Activated T-cell treated with anti-CD3 and anti-CD28 coated beads, Interleukin-2, amount 50 U/mL, for 72 hours (primary cell): ENCODE results near the gene PRDX2. TPM values are rescaled to one million over a fixed set of nuclear protein-coding genes. Genes with fewer than 3 reads are reported as not detected.
A peak's percentile ranks its signal among the peaks of the same experiment; 100 is the strongest.
"Not testable (repeated sequence)": the region's sequence is repeated elsewhere in the genome, so short reads cannot be mapped to it uniquely, and the experiment has no call there.

Source experiments
- ATAC-seq, 2 donors: fragments of 150-1000 bp; cut with Tn5 transposase; replicated peaks in 1 of 2; 2 replicates each; pipeline ENCODE4 v1.10.0; 2021; ENCODE audit warnings: moderate library complexity in 2 of 2, mild to moderate bottlenecking in 1 of 2
- DNase-seq, 2 donors: peaks; one replicate each; pipeline ENCODE4 v3.0.0; 2021 to 2022; ENCODE audit warnings: mixed read lengths in 1 of 2
- H3K27ac Mint-ChIP-seq: one replicate; pipeline ENCODE4 v1.8.0; 2022; ENCODE audit warnings: mild to moderate bottlenecking, moderate library complexity, mixed read lengths
- H3K27me3 Mint-ChIP-seq: one replicate; pipeline ENCODE4 v1.8.0; 2022; ENCODE audit warnings: low read depth, mixed read lengths
- H3K36me3 Mint-ChIP-seq, 2 donors: one replicate each; pipeline ENCODE4 v1.8.0; 2022; ENCODE audit warnings: mixed read lengths in 2 of 2, mild to moderate bottlenecking in 1 of 2; ENCODE audit not compliant: insufficient read depth in 2 of 2
- H3K4me1 Mint-ChIP-seq: one replicate; pipeline ENCODE4 v1.8.0; 2022; ENCODE audit warnings: low read depth, mixed read lengths
- H3K4me3 Mint-ChIP-seq, 2 donors: one replicate each; pipeline ENCODE4 v1.8.0; 2022; ENCODE audit warnings: mild to moderate bottlenecking in 2 of 2, mixed read lengths in 2 of 2, moderate library complexity in 2 of 2
- H3K9me3 Mint-ChIP-seq, 2 donors: one replicate each; pipeline ENCODE4 v1.8.0; 2022; ENCODE audit warnings: mixed read lengths in 2 of 2
- total RNA-seq, 2 donors: library from RNA; stranded (reverse); gene quantifications; one replicate each; pipeline ENCODE4 v1.2.3, GENCODE V29; 2022

PRDX2 gene
- total RNA-seq, 2 donors from 2014 or later: 202 to 223 TPM

GRCh38 chr19:12837225-12837624 is 35.6 kb upstream of the PRDX2 start:
- Mint-ChIP-seq H3K27me3 (peaks cover 85% of the 10 kb centered on the region), H3K36me3 (peaks cover 0 to 5% of the 10 kb centered on the region in 2 donors), H3K4me1 (peaks cover 65% of the 10 kb centered on the region), H3K4me3 (peak overlapping the region; percentile 10 to 59), H3K9me3 (no peaks in the 10 kb centered on the region), H3K27ac (no peak overlapping the region)
- peak; percentile 27 to 46 for ATAC-seq
- peak; percentile 18 to 47 for DNase-seq

GRCh38 chr19:12836529-12836863 is 34.9 kb upstream of the PRDX2 start:
- DNase-seq (no peak), ATAC-seq (no peak)
- H3K4me1 Mint-ChIP-seq: peaks cover 64% of the 10 kb centered on the region
- H3K9me3 Mint-ChIP-seq: no peaks in the 10 kb centered on the region
- no peak overlapping the region for H3K27ac Mint-ChIP-seq
- H3K27me3 Mint-ChIP-seq: peaks cover 85% of the 10 kb centered on the region
- H3K36me3 Mint-ChIP-seq: peaks cover 0 to 5% of the 10 kb centered on the region in 2 donors
- peak overlapping the region in 1 of 2 donors; percentile 20 for H3K4me3 Mint-ChIP-seq

GRCh38 chr19:12834976-12835757 is 33.6 kb upstream of the PRDX2 start:
- H3K4me3 Mint-ChIP-seq: peak overlapping the region in 1 of 2 donors; percentile 64
- peak; percentile 47 to 48 for DNase-seq

DNA sequence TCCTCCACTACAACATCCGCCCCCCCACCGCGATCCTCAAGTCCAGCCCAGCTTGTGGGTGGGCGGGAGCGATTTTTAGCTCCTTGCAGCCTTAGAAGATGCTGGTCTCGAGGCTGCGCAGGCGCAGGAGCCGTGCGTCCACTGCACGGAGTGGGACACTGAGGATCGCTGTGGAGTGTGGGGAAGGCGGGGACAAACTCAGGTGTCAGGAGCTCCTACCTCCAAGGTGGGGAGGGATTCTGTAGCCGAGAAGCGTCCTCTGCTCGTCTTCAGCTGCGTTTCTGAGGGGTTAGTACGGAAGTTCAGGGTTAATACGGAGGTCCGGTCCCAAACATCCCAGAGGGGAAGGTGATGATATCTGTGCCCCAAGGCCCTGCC is 33.0 kb upstream of the PRDX2 start, which contains the start of gene RTBDN:
RTBDN (minus strand) TSS at position 14 of the 378 bp plus-strand sequence. CDS start 4,600 bp downstream, outside the sequence.
- Mint-ChIP-seq H3K4me3 (peak within 1 kb of the TSS; percentile 47 to 64), H3K27me3 (peaks cover 85% of the 10 kb centered on the region), H3K27ac (no peak within 1 kb of the TSS), H3K9me3 (no peaks in the 10 kb centered on the region), H3K36me3 (peaks cover 0 to 5% of the 10 kb centered on the region in 2 donors), H3K4me1 (peaks cover 47% of the 10 kb centered on the region)
- ATAC-seq: no peak
- DNase-seq: peak in 1 of 2 donors; percentile 12

More at GRCh38 chr19:12834976-12835757, 33.6 kb upstream of the PRDX2 start:
- no peak overlapping the region for H3K27ac Mint-ChIP-seq
- peaks cover 85% of the 10 kb centered on the region for H3K27me3 Mint-ChIP-seq
- ATAC-seq: no peak
- peaks cover 0 to 5% of the 10 kb centered on the region in 2 donors for H3K36me3 Mint-ChIP-seq
- H3K4me1 Mint-ChIP-seq: peaks cover 51% of the 10 kb centered on the region
- H3K9me3 Mint-ChIP-seq: no peaks in the 10 kb centered on the region

GRCh38 chr19:12833738-12834565 is 32.4 kb upstream of the PRDX2 start:
- peak overlapping the region; percentile 46 to 64 for H3K4me3 Mint-ChIP-seq
- ATAC-seq (peak; percentile 15 to 17), DNase-seq (peak; percentile 44 to 51)
- no peaks in the 10 kb centered on the region for H3K9me3 Mint-ChIP-seq
- no peak overlapping the region for H3K27ac Mint-ChIP-seq
- no peaks in the 10 kb centered on the region for H3K36me3 Mint-ChIP-seq
- H3K4me1 Mint-ChIP-seq: peaks cover 41% of the 10 kb centered on the region
- H3K27me3 Mint-ChIP-seq: peaks cover 79% of the 10 kb centered on the region

DNA sequence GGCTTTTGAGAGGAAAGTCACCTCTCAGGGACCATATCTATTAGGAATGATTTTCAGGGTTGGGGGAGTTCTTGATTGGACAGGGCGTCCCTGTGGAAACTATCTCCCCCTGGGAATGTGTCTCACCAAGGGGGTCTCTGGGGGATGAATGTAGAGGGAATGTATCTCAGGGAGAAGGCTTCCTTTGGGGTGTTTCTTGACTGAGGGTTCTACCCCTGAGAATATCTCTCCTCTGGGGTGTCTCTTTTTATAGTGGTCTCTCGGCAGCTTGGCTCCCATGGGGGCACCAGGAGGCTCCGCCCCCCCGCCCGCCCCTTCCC is 31.8 kb upstream of the PRDX2 start:
- no peaks in the 10 kb centered on the region for H3K36me3 Mint-ChIP-seq
- H3K9me3 Mint-ChIP-seq: no peaks in the 10 kb centered on the region
- DNase-seq (no peak), ATAC-seq (no peak)
- no peak overlapping the region for H3K27ac Mint-ChIP-seq
- H3K4me1 Mint-ChIP-seq: peaks cover 40% of the 10 kb centered on the region
- H3K4me3 Mint-ChIP-seq: peak overlapping the region; percentile 47 to 62
- H3K27me3 Mint-ChIP-seq: peaks cover 81% of the 10 kb centered on the region

DNA sequence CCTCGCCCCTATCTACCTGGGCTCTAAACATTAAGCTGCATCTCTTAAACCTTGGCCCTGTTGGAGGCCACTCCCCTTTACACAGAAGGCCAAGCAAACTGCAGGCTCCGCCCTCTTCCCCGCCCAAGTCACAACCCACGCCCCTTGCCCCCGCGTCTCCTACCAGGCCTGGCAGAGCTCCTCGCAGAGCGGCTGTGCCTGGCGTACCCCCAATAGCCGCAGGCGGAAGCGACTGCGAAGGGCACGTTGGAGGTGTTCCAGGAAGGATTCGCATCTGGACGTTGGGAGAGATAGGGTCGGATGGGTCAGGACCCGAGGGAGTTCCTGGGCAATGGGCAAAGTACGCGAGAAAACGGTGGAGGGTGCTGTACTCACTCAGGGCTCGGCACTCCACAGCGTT is 26.9 kb upstream of the PRDX2 start:
- H3K4me3 Mint-ChIP-seq: no peak overlapping the region
- H3K27me3 Mint-ChIP-seq: peaks cover 80% of the 10 kb centered on the region
- no peaks in the 10 kb centered on the region for H3K36me3 Mint-ChIP-seq
- peak; percentile 59 to 67 for ATAC-seq
- DNase-seq: peak; percentile 59 to 63
- H3K27ac Mint-ChIP-seq: no peak overlapping the region
- no peaks in the 10 kb centered on the region for H3K9me3 Mint-ChIP-seq
- H3K4me1 Mint-ChIP-seq: peaks cover 25% of the 10 kb centered on the region

- Mint-ChIP-seq H3K36me3 (peaks cover 0 to 3% of the 10 kb centered on the region in 2 donors), H3K27ac (no peak overlapping the region), H3K4me3 (peak overlapping the region; percentile 58 to 71), H3K4me1 (peaks cover 13% of the 10 kb centered on the region), H3K9me3 (peaks cover 3% of the 10 kb centered on the region in 2 donors), H3K27me3 (peaks cover 50% of the 10 kb centered on the region)
- DNase-seq (peak; percentile 52 to 59), ATAC-seq (peak; percentile 65 to 73)
These were observed 23.9 kb upstream of the PRDX2 start for GRCh38 chr19:12825254-12826131.

GRCh38 chr19:12821761-12822160 is 20.2 kb upstream of the PRDX2 start:
- peaks cover 0 to 3% of the 10 kb centered on the region in 2 donors for H3K36me3 Mint-ChIP-seq
- H3K4me1 Mint-ChIP-seq: peaks cover 13% of the 10 kb centered on the region
- no peak overlapping the region for H3K4me3 Mint-ChIP-seq
- peaks cover 3% of the 10 kb centered on the region in 2 donors for H3K9me3 Mint-ChIP-seq
- ATAC-seq (peak in 1 of 2 donors; percentile 44), DNase-seq (no peak)
- no peak overlapping the region for H3K27ac Mint-ChIP-seq
- H3K27me3 Mint-ChIP-seq: peaks cover 21% of the 10 kb centered on the region

DNA sequence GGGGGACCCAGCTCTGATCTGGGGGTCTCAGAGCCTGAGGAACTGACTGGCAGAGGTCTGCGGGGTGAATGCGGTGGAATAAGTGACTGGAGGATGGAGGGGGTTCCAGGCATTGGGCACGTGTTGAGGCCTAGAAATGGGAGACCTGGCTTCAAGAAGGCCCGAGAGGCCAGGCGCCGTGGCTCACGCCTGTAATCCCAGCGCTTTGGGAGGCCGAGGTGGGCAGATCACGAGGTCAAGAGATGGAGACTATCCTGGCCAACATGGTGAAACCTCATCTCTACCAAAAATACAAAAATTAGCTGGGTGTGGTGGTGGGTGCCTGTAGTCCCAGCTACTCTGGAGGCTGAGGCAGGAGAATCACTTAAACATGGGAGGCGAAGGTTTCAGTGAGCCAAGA is 16.2 kb upstream of the PRDX2 start:
- H3K27ac Mint-ChIP-seq, ATAC-seq, H3K4me3 Mint-ChIP-seq, H3K4me1 Mint-ChIP-seq, H3K36me3 Mint-ChIP-seq, DNase-seq, H3K9me3 Mint-ChIP-seq, H3K27me3 Mint-ChIP-seq: not testable (repeated sequence)

DNA sequence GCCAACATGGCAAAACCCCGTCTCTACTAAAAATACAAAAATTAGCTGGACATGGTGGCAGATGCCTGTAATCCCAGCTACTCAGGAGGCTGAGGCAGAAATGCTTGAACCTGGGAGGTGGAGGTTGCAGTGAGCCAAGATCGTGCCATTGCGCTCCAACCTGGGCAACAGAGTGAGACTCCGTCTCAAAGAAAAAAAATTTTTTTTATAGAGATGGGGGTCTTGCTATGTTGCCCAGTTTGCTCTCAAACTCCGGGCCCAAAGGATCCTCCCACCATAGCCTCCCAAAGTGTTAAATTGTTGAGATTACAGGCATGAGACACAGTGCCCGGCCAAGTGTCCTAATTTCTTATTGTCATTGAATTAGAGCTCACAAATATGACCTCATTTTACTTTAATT is 15.6 kb upstream of the PRDX2 start:
- H3K4me3 Mint-ChIP-seq, H3K9me3 Mint-ChIP-seq, ATAC-seq, H3K27me3 Mint-ChIP-seq, H3K27ac Mint-ChIP-seq, H3K4me1 Mint-ChIP-seq, DNase-seq: not testable (repeated sequence)
- H3K36me3 Mint-ChIP-seq: peaks cover 3 to 11% of the 10 kb centered on the region in 2 donors

- Mint-ChIP-seq H3K27ac (no peak overlapping the region), H3K36me3 (peaks cover 0 to 11% of the 10 kb centered on the region in 2 donors)
These were observed 13.5 kb upstream of the PRDX2 start for GRCh38 chr19:12815088-12815487.

More at GRCh38 chr19:12815088-12815487, 13.5 kb upstream of the PRDX2 start:
- no peak for DNase-seq
- Mint-ChIP-seq H3K9me3 (no peaks in the 10 kb centered on the region), H3K4me3 (no peak overlapping the region), H3K4me1 (no peaks in the 10 kb centered on the region), H3K27me3 (no peaks in the 10 kb centered on the region)
- ATAC-seq: no peak
